ENCODE measurements around the gene LDLRAD4.

Gene LDLRAD4

GRCh38 chr18:13627639-13628038 is 409.1 kb downstream of the LDLRAD4 start:
- no peak for DNase-seq (ENCODE audit: low read depth in 2 of 2)

GRCh38 chr18:13628211-13628610 is 409.7 kb downstream of the LDLRAD4 start:
- DNase-seq (ENCODE audit: low read depth in 2 of 2) = no peak

GRCh38 chr18:13629841-13630715 is 411.5 kb downstream of the LDLRAD4 start:
- peak in 1 of 2 experiments; percentile 26 for DNase-seq (ENCODE audit: low read depth in 2 of 2)

GRCh38 chr18:13630716-13631268 is 412.2 kb downstream of the LDLRAD4 start:
- no peak for DNase-seq (ENCODE audit: low read depth in 2 of 2)

GRCh38 chr18:13633700-13634099 is 415.1 kb downstream of the LDLRAD4 start:
- no peak for DNase-seq (ENCODE audit: low read depth in 2 of 2)

- DNase-seq (ENCODE audit: low read depth in 2 of 2) = no peak
Measured at GRCh38 chr18:13635046-13635445, 416.5 kb downstream of the LDLRAD4 start.

GRCh38 chr18:13638719-13639595 is 420.4 kb downstream of the LDLRAD4 start:
- no peak for DNase-seq (ENCODE audit: low read depth in 2 of 2)

GRCh38 chr18:13640266-13640860 is 421.8 kb downstream of the LDLRAD4 start:
- DNase-seq (ENCODE audit: low read depth in 2 of 2) = no peak

GRCh38 chr18:13641551-13642439 is 423.2 kb downstream of the LDLRAD4 start:
- no peak for DNase-seq (ENCODE audit: low read depth in 2 of 2)

GRCh38 chr18:13642440-13642827 is 423.9 kb downstream of the LDLRAD4 start:
- DNase-seq (ENCODE audit: low read depth in 2 of 2) = no peak

- DNase-seq (ENCODE audit: low read depth in 2 of 2) = no peak
Measured at GRCh38 chr18:13643261-13643751, 424.7 kb downstream of the LDLRAD4 start.

GRCh38 chr18:13645093-13645492 is 426.5 kb downstream of the LDLRAD4 start:
- no peak for DNase-seq (ENCODE audit: low read depth in 2 of 2)

GRCh38 chr18:13646633-13647032 is 428.1 kb downstream of the LDLRAD4 start:
- no peak for DNase-seq (ENCODE audit: low read depth in 2 of 2)

GRCh38 chr18:13647761-13648160 is 429.2 kb downstream of the LDLRAD4 start:
- no peak for DNase-seq (ENCODE audit: low read depth in 2 of 2)

- DNase-seq (ENCODE audit: low read depth in 2 of 2) = no peak
Measured at GRCh38 chr18:13649397-13650390, 431.1 kb downstream of the LDLRAD4 start.

- no peak for DNase-seq (ENCODE audit: low read depth in 2 of 2)
Measured at GRCh38 chr18:13653746-13654433, 435.3 kb downstream of the LDLRAD4 start.

- no peak for DNase-seq (ENCODE audit: low read depth in 2 of 2)
Measured at GRCh38 chr18:13657974-13658373, 439.4 kb downstream of the LDLRAD4 start.

GRCh38 chr18:13658436-13659204 is 440.1 kb downstream of the LDLRAD4 start:
- no peak for DNase-seq (ENCODE audit: low read depth in 2 of 2)

Data from stimulated activated CD4-positive, alpha-beta T cell treated with anti-CD3 and anti-CD28 coated beads, Interleukin-12 subunit alpha, Interleukin-12 subunit beta, amount 100 ng/mL, for 24 hours (primary cell).